Measurements from ENCODE around the gene EIF4E3. TPM values are rescaled to one million over a fixed set of nuclear protein-coding genes. Genes with fewer than 3 reads are reported as not detected.
A peak's percentile ranks its signal among the peaks of the same experiment; 100 is the strongest.

Gene EIF4E3
- total and polyA plus RNA-seq, 3 experiments from 2014 or later = 22.2 to 50.5 (median 24.1) TPM

GRCh38 chr3:71652781-71653413 lies 72.3 kb downstream of the EIF4E3 start:
- H3K9me3 Mint-ChIP-seq = no peaks in the 10 kb centered on the region
- no peaks in the 10 kb centered on the region for H3K9me3 ChIP-seq (ENCODE audit: low read length)
- peak in 1 of 5 donors; percentile 4 for DNase-seq
- peaks cover 0 to 16% (median 5%) of the 10 kb centered on the region in 3 donors for H3K36me3 Mint-ChIP-seq
- no peak overlapping the region for H3K4me3 ChIP-seq (ENCODE audit: low read length)
- H3K27me3 Mint-ChIP-seq = peaks cover 0 to 1% of the 10 kb centered on the region in 2 donors
- no peaks in the 10 kb centered on the region for H3K36me3 ChIP-seq (ENCODE audit: insufficient read depth, low read length)
- peaks cover 0 to 7% (median 5%) of the 10 kb centered on the region in 3 donors for H3K4me1 Mint-ChIP-seq
- no peaks in the 10 kb centered on the region for H3K4me1 ChIP-seq (ENCODE audit: insufficient read depth, low read length)
- H3K27ac Mint-ChIP-seq = peak overlapping the region in 1 of 8 donors; percentile 34
- ChIA-PET POLR2A (no interaction called here), CTCF (interaction anchor here (0.7 kb wide), 1 partner anchor 16 kb away, joined by 3 read pairs; no protein-coding TSS in a partner anchor)
- H3K27me3 ChIP-seq (ENCODE audit: insufficient read depth, low read length, poor library complexity, severe bottlenecking) = no peaks in the 10 kb centered on the region
- H3K4me3 Mint-ChIP-seq = no peak overlapping the region
- H3K27ac ChIP-seq (ENCODE audit: low read depth, low read length) = no peak overlapping the region

DNA sequence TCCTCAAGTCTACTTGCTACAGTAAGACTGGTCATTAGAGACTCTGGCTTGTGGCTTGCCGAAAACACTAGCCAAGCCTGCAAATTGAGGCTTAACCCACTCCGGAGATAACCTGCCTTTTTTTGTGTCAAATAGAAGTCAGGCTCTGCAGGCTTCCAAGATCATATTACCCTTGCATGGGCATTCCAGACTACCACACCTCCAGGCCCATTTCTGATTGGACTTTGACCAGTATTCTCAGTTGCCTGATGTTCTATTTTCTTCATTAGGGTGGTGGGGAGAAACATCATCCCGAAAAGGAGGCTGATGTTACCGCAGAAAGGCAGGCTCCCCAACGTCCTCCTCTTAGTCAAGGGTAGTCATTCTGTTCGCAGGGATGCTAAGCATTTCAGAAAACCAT lies 73.6 kb downstream of the EIF4E3 start:
- Mint-ChIP-seq H3K27me3 (peaks cover 0 to 1% of the 10 kb centered on the region in 2 donors), H3K4me1 (peaks cover 0 to 4% (median 3%) of the 10 kb centered on the region in 3 donors), H3K36me3 (peaks cover 0 to 12% (median 3%) of the 10 kb centered on the region in 3 donors), H3K9me3 (no peaks in the 10 kb centered on the region), H3K4me3 (no peak overlapping the region), H3K27ac (no peak overlapping the region)
- DNase-seq = no peak
- Histone ChIP-seq H3K4me1 (ENCODE audit: insufficient read depth, low read length) (no peaks in the 10 kb centered on the region), H3K36me3 (ENCODE audit: insufficient read depth, low read length) (no peaks in the 10 kb centered on the region), H3K27ac (ENCODE audit: low read depth, low read length) (no peak overlapping the region), H3K27me3 (ENCODE audit: insufficient read depth, low read length, poor library complexity, severe bottlenecking) (no peaks in the 10 kb centered on the region), H3K4me3 (ENCODE audit: low read length) (no peak overlapping the region), H3K9me3 (ENCODE audit: low read length) (no peaks in the 10 kb centered on the region)
- ChIA-PET POLR2A (no interaction called here), CTCF (no interaction called here)

DNA sequence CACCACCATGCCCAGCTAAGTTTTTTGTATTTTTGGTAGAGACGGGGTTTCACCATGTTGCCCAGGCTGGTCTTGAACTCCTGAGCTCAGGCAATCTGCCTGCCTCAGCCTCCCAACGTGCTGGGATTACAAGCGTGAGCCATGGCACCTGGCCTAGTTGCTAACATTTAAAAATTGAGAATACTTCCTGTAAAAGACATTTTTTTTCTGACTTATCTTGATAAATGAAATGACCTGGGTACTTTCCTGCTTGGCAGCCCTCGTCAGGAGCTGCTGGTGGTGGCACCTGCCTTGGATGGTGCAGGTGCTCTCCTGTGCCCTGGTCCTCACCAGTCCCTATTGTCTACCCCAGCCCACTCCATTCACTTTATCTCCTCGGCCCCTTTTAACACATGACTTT lies 74.8 kb downstream of the EIF4E3 start:
- Mint-ChIP-seq H3K9me3 (no peaks in the 10 kb centered on the region), H3K36me3 (peaks cover 0 to 15% (median 3%) of the 10 kb centered on the region in 3 donors), H3K4me3 (no peak overlapping the region), H3K27ac (no peak overlapping the region), H3K4me1 (peaks cover 0 to 4% (median 3%) of the 10 kb centered on the region in 3 donors), H3K27me3 (peaks cover 0 to 1% of the 10 kb centered on the region in 2 donors)
- H3K4me1 ChIP-seq (ENCODE audit: insufficient read depth, low read length) = no peaks in the 10 kb centered on the region
- ChIA-PET CTCF (interaction anchor here (1.5 kb wide), 1 partner anchor 9 kb away, joined by 3 read pairs; no protein-coding TSS in a partner anchor), POLR2A (no interaction called here)
- no peaks in the 10 kb centered on the region for H3K9me3 ChIP-seq (ENCODE audit: low read length)
- H3K27me3 ChIP-seq (ENCODE audit: insufficient read depth, low read length, poor library complexity, severe bottlenecking) = no peaks in the 10 kb centered on the region
- H3K36me3 ChIP-seq (ENCODE audit: insufficient read depth, low read length) = no peaks in the 10 kb centered on the region
- no peak for DNase-seq
- H3K4me3 ChIP-seq (ENCODE audit: low read length) = no peak overlapping the region
- H3K27ac ChIP-seq (ENCODE audit: low read depth, low read length) = no peak overlapping the region

DNA sequence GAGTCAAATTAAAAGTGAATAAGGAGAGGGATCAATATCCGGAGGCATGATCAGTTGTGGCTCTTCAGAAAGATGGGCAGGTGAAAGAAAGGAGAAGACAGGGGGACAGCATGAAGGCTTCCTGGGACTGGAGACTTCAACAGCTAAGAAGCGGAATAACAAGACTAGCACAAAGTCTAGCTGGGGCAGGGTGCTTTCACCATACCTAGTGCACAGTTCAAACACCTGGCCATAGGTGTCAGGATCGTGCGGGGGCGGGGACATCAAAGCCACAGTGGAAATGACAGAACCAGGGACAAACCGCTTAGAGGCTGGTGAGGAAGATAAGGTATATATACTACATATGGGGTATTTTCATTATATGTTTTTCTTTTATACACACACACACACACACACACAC lies 75.4 kb downstream of the EIF4E3 start:
- Histone ChIP-seq H3K27me3 (ENCODE audit: insufficient read depth, low read length, poor library complexity, severe bottlenecking) (no peaks in the 10 kb centered on the region), H3K4me1 (ENCODE audit: insufficient read depth, low read length) (no peaks in the 10 kb centered on the region), H3K9me3 (ENCODE audit: low read length) (no peaks in the 10 kb centered on the region), H3K36me3 (ENCODE audit: insufficient read depth, low read length) (no peaks in the 10 kb centered on the region), H3K27ac (ENCODE audit: low read depth, low read length) (no peak overlapping the region), H3K4me3 (ENCODE audit: low read length) (no peak overlapping the region)
- ChIA-PET CTCF (interaction anchor here (1.5 kb wide), 1 partner anchor 8 kb away, joined by 3 read pairs; no protein-coding TSS in a partner anchor), POLR2A (no interaction called here)
- no peak overlapping the region for H3K4me3 Mint-ChIP-seq
- H3K9me3 Mint-ChIP-seq = no peaks in the 10 kb centered on the region
- H3K36me3 Mint-ChIP-seq = peaks cover 5 to 12% (median 6%) of the 10 kb centered on the region in 3 donors
- DNase-seq = no peak
- peaks cover 0 to 4% (median 3%) of the 10 kb centered on the region in 3 donors for H3K4me1 Mint-ChIP-seq
- peak overlapping the region in 1 of 8 donors; percentile 44 for H3K27ac Mint-ChIP-seq
- peaks cover 0 to 1% of the 10 kb centered on the region in 2 donors for H3K27me3 Mint-ChIP-seq

DNA sequence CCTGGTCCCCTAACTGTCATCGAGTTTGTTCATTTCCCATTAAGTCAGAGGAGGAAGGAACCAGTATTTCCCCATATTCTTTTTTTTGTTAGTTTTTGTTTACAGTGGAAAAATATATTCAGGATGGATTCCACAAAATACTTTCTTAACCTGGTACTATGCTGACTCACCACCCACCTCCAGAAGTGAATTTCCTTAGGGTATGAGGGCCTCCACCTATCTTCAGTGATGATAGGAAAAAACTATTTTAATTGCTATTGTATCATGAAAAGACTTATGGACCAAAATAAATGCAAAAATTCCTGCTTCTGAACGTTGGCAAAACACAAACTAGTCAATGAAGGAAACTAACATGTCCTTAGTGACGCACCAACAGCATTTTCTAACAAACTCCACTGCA lies 77.5 kb downstream of the EIF4E3 start:
- no peak overlapping the region for H3K4me3 ChIP-seq (ENCODE audit: low read length)
- Mint-ChIP-seq H3K4me1 (peaks cover 0 to 2% (median 0%) of the 10 kb centered on the region in 3 donors), H3K9me3 (no peaks in the 10 kb centered on the region), H3K27ac (no peak overlapping the region), H3K36me3 (peaks cover 8 to 12% (median 11%) of the 10 kb centered on the region in 3 donors), H3K4me3 (no peak overlapping the region), H3K27me3 (peaks cover 0 to 1% of the 10 kb centered on the region in 2 donors)
- no peaks in the 10 kb centered on the region for H3K4me1 ChIP-seq (ENCODE audit: insufficient read depth, low read length)
- no peak for DNase-seq
- H3K9me3 ChIP-seq (ENCODE audit: low read length) = no peaks in the 10 kb centered on the region
- POLR2A ChIA-PET = no interaction called here
- H3K36me3 ChIP-seq (ENCODE audit: insufficient read depth, low read length) = no peaks in the 10 kb centered on the region
- no peaks in the 10 kb centered on the region for H3K27me3 ChIP-seq (ENCODE audit: insufficient read depth, low read length, poor library complexity, severe bottlenecking)
- CTCF ChIA-PET = no interaction called here
- no peak overlapping the region for H3K27ac ChIP-seq (ENCODE audit: low read depth, low read length)

- H3K36me3 ChIP-seq (ENCODE audit: insufficient read depth, low read length) = no peaks in the 10 kb centered on the region
- H3K27ac Mint-ChIP-seq = no peak overlapping the region
- H3K9me3 Mint-ChIP-seq = no peaks in the 10 kb centered on the region
- no peaks in the 10 kb centered on the region for H3K9me3 ChIP-seq (ENCODE audit: low read length)
- no peaks in the 10 kb centered on the region for H3K4me1 ChIP-seq (ENCODE audit: insufficient read depth, low read length)
- H3K27me3 ChIP-seq (ENCODE audit: insufficient read depth, low read length, poor library complexity, severe bottlenecking) = no peaks in the 10 kb centered on the region
- peaks cover 11 to 16% (median 11%) of the 10 kb centered on the region in 3 donors for H3K36me3 Mint-ChIP-seq
- no peaks in the 10 kb centered on the region for H3K4me1 Mint-ChIP-seq
- ChIA-PET CTCF (no interaction called here), POLR2A (no interaction called here)
- H3K27me3 Mint-ChIP-seq = peaks cover 0 to 1% of the 10 kb centered on the region in 2 donors
- no peak overlapping the region for H3K4me3 ChIP-seq (ENCODE audit: low read length)
- H3K4me3 Mint-ChIP-seq = no peak overlapping the region
- DNase-seq = no peak
- H3K27ac ChIP-seq (ENCODE audit: low read depth, low read length) = no peak overlapping the region
Measured at GRCh38 chr3:71646971-71647370, 78.2 kb downstream of the EIF4E3 start.

DNA sequence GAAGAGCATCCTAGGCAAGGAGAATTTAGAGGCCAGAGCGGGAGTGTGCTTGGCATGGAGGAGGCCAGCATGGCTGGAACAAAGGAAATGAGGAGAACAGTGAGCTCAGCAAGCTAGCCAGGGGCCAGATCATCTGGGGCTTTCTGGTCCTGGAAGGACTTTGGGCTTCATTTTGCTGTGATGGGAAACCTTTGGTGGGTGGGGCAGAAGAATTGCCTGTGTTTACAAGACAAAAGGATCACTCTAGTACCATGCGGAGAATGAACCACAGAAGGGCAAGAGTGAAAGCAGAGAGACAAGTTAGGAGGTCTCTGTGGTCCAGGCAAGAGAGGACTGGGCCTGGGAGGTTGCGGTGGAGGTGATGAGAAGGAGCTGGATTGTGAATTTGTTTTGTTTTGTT lies 80.1 kb downstream of the EIF4E3 start:
- DNase-seq = no peak
- H3K4me1 Mint-ChIP-seq = no peaks in the 10 kb centered on the region
- no peaks in the 10 kb centered on the region for H3K9me3 Mint-ChIP-seq
- Histone ChIP-seq H3K27ac (ENCODE audit: low read depth, low read length) (no peak overlapping the region), H3K27me3 (ENCODE audit: insufficient read depth, low read length, poor library complexity, severe bottlenecking) (no peaks in the 10 kb centered on the region), H3K9me3 (ENCODE audit: low read length) (no peaks in the 10 kb centered on the region), H3K4me1 (ENCODE audit: insufficient read depth, low read length) (no peaks in the 10 kb centered on the region), H3K36me3 (ENCODE audit: insufficient read depth, low read length) (no peaks in the 10 kb centered on the region), H3K4me3 (ENCODE audit: low read length) (no peak overlapping the region)
- H3K27me3 Mint-ChIP-seq = no peaks in the 10 kb centered on the region
- H3K4me3 Mint-ChIP-seq = no peak overlapping the region
- POLR2A ChIA-PET = no interaction called here
- CTCF ChIA-PET = no interaction called here
- peaks cover 11 to 23% (median 12%) of the 10 kb centered on the region in 3 donors for H3K36me3 Mint-ChIP-seq
- no peak overlapping the region for H3K27ac Mint-ChIP-seq

GRCh38 chr3:71641674-71642073 lies 83.5 kb downstream of the EIF4E3 start:
- Mint-ChIP-seq H3K4me3 (no peak overlapping the region), H3K4me1 (no peaks in the 10 kb centered on the region), H3K27me3 (no peaks in the 10 kb centered on the region), H3K36me3 (peaks cover 11 to 33% (median 12%) of the 10 kb centered on the region in 3 donors), H3K9me3 (no peaks in the 10 kb centered on the region), H3K27ac (no peak overlapping the region)
- ChIA-PET CTCF (interaction anchor here (1.1 to 1.6 kb wide), 2 partner anchors 9 to 37 kb away, joined by 3 read pairs; no protein-coding TSS in a partner anchor), POLR2A (no interaction called here)
- H3K4me1 ChIP-seq (ENCODE audit: insufficient read depth, low read length) = no peaks in the 10 kb centered on the region
- no peaks in the 10 kb centered on the region for H3K9me3 ChIP-seq (ENCODE audit: low read length)
- no peak overlapping the region for H3K27ac ChIP-seq (ENCODE audit: low read depth, low read length)
- no peak overlapping the region for H3K4me3 ChIP-seq (ENCODE audit: low read length)
- DNase-seq = no peak
- H3K36me3 ChIP-seq (ENCODE audit: insufficient read depth, low read length) = no peaks in the 10 kb centered on the region
- no peaks in the 10 kb centered on the region for H3K27me3 ChIP-seq (ENCODE audit: insufficient read depth, low read length, poor library complexity, severe bottlenecking)

All from CD8-positive, alpha-beta memory T cell (primary cell).